ENCODE measurements around the gene HIGD1B. TPM values are rescaled to one million over a fixed set of nuclear protein-coding genes. Genes with fewer than 3 reads are reported as not detected.
A peak's percentile ranks its signal among the peaks of the same experiment; 100 is the strongest.

The HIGD1B gene
- total and polyA plus RNA-seq, 9 of the 15 experiments (the other 6 are each of a cell fraction or from before 2014, with no cell fraction given): not detected

GRCh38 chr17:44829523-44830358, 17.9 kb upstream of the HIGD1B start, which contains the start of gene GJC1:
Gene GJC1, minus strand, starts transcription at chr17:44830287. Its CDS starts 24,470 bp downstream, at chr17:44805817.
- BruUV-seq (replicated peaks): no TSS peak
- WGBS (ENCODE audit: insufficient coverage, low coverage, missing lambda C conversion rate): 2% methylated on average over 34 of the region's 123 CpGs
- H3K9me3 ChIP-seq (replicated peaks; ENCODE audit: control insufficient read depth, insufficient read depth, low read depth, low read length): no peaks in the 10 kb centered on the region
- DNase-seq (ENCODE audit: extremely low read depth in 1 of 4, low spot score in 3 of 4) (peak; percentile 16 to 71 (median 42)), ATAC-seq (peak; percentile 60), FAIRE-seq (no peak)
- no peaks in the 10 kb centered on the region for H3K9me1 ChIP-seq (ENCODE audit: control insufficient read depth, insufficient read depth, low read length)
- no peak within 1 kb of the TSS for H3K27ac ChIP-seq (ENCODE audit: extremely low read depth, low read depth, low read length)
- H3K79me2 ChIP-seq (ENCODE audit: control insufficient read depth, insufficient read depth, low read length): no peaks in the 10 kb centered on the region
- H4K20me1 ChIP-seq (replicated peaks; ENCODE audit: control insufficient read depth, insufficient read depth, low read length): 0 out of 2 replicates have a peak, but pooled peaks cover 4% of the 10 kb centered on the region
- TF ChIP-seq MYC (IDR thresholded peaks at IDR 0.05; ENCODE audit: low read depth, low read length) (no peak), MYC (CRISPR knock-in tag; IDR thresholded peaks at IDR 0.05; ENCODE audit: borderline replicate concordance, low read depth) (no peak), CBX2 (IDR thresholded peaks at IDR 0.05; ENCODE audit: insufficient read depth, low read length, poor library complexity, severe bottlenecking) (peak; percentile 6), ZNF23 (CRISPR knock-in tag; IDR thresholded peaks at IDR 0.05) (no peak), UBTF (IDR thresholded peaks at IDR 0.05; ENCODE audit: borderline replicate concordance in 1 of 2, low read depth in 2 of 2, low read length in 2 of 2) (peak in 1 of 2 experiments; percentile 81; a peak in 2 of 4 replicates), ZBTB7A (IDR thresholded peaks at IDR 0.05; ENCODE audit: borderline replicate concordance, control insufficient read depth, low read depth, low read length) (0 out of 2 replicates have a peak, but pooled peaks have one; percentile 15), L3MBTL2 (IDR thresholded peaks at IDR 0.05) (peak; percentile 26; the same call in 1 of the 2 replicates), E2F6 (IDR thresholded peaks at IDR 0.05; ENCODE audit: borderline replicate concordance in 1 of 2, extremely low read depth in 1 of 2, insufficient read depth in 1 of 2, insufficient read length in 1 of 2, low read depth in 1 of 2, low read length in 1 of 2, poor library complexity in 1 of 2, severe bottlenecking in 1 of 2) (peak in 1 of 2 experiments; percentile 79), TBL1XR1 (IDR thresholded peaks at IDR 0.05; ENCODE audit: low read length in 2 of 2) (no peak)
- H3K4me3 ChIP-seq: peak within 1 kb of the TSS; percentile 31
- POLR2A ChIA-PET: no interaction called here
- no peaks in the 10 kb centered on the region for H3K36me3 ChIP-seq (ENCODE audit: control insufficient read depth, insufficient read depth, low read length)
- peak within 1 kb of the TSS in 1 of 2 experiments; percentile 81; a peak in 2 of 4 replicates for H3K9ac ChIP-seq (ENCODE audit: insufficient read depth in 1 of 2, low read depth in 2 of 2, low read length in 2 of 2)
- CTCF ChIA-PET (ENCODE audit: low intra/inter-chr PET ratio): no interaction called here
- H3K27me3 ChIP-seq (ENCODE audit: control insufficient read depth in 2 of 2, insufficient read depth in 2 of 2, low read length in 2 of 2): peaks cover 23 to 60% of the 10 kb centered on the region in 2 experiments
- intact Hi-C loops (cut with micrococcal nuclease): no loop called here
- H2AFZ ChIP-seq (ENCODE audit: low read depth, low read length): 0 out of 2 replicates have a peak within 1 kb of the TSS, but pooled peaks have one; percentile 27
- in situ Hi-C loops (cut with MboI): no loop called here
- H3K4me1 ChIP-seq (replicated peaks in 1 of 2; ENCODE audit: control insufficient read depth in 2 of 2, insufficient read depth in 2 of 2, low read length in 2 of 2): peaks cover 0 to 15% of the 10 kb centered on the region in 2 experiments; a peak in 4 of 5 replicates
- peak within 1 kb of the TSS; percentile 47 for H3K4me2 ChIP-seq (ENCODE audit: insufficient read depth, low read length)

Data from K562 (cell line).